Cardiac fibroblast (primary cell): ENCODE data around the gene JUP.
"Not testable (repeated sequence)": the region's sequence is repeated elsewhere in the genome, so short reads cannot be mapped to it uniquely, and the experiment has no call there.

Experiments
- DNase-seq, 2 donors: peaks; one replicate each; pipeline versions ENCODE4 v3.0.0 to v3.0.0-alpha.2; 2010; ENCODE audit warnings: low read depth in 2 of 2
- H3K4me3 ChIP-seq, 2 donors: replicated peaks in 1 of 2; 1 replicate in 1 of 2; 2 replicates in 1 of 2; pipeline ENCODE4 v1.5.1; 2011; ENCODE audit warnings: low read depth in 2 of 2, low read length in 2 of 2, mild to moderate bottlenecking in 2 of 2, moderate library complexity in 1 of 2
- CTCF ChIP-seq: IDR thresholded peaks from one replicate; pipeline ENCODE4 v1.5.1; 2011; ENCODE audit warnings: low read depth, mild to moderate bottlenecking, low read length, inconsistent platforms

Gene JUP

GRCh38 chr17:41786227-41787020 is at the start of gene JUP:
Gene JUP (minus strand): TSS chr17:41786711. CDS start chr17:41771854, 14,857 bp downstream.
- TF ChIP-seq CTCF = no peak
- DNase-seq = peak; percentile 99 to 100

GRCh38 chr17:41835800-41836549 is 49.5 kb upstream of the JUP start, which contains the start of gene NT5C3B:
Gene NT5C3B (minus strand): TSS chr17:41836232. CDS start chr17:41836193, 39 bp downstream.
- no peak for TF ChIP-seq CTCF
- peak in 1 of 2 donors; percentile 46 for DNase-seq
- H3K4me3 ChIP-seq = peak within 1 kb of the TSS; percentile 77 to 79

More at GRCh38 chr17:41786227-41787020, at the start of gene JUP:
- H3K4me3 ChIP-seq = peak within 1 kb of the TSS; percentile 75 to 77

- TF ChIP-seq CTCF = no peak
These were observed 48.8 kb upstream of the JUP start for GRCh38 chr17:41835214-41835799.

GRCh38 chr17:41829961-41830360 is 43.5 kb upstream of the JUP start:
- not testable (repeated sequence) for DNase-seq, H3K4me3 ChIP-seq

More at GRCh38 chr17:41835214-41835799, 48.8 kb upstream of the JUP start:
- peak overlapping the region; percentile 77 to 79 for H3K4me3 ChIP-seq
- no peak for DNase-seq

GRCh38 chr17:41825175-41825845 is 38.8 kb upstream of the JUP start:
- no peak overlapping the region for H3K4me3 ChIP-seq
- DNase-seq = no peak
- TF ChIP-seq CTCF = no peak

GRCh38 chr17:41824086-41824485 is 37.6 kb upstream of the JUP start:
- no peak for TF ChIP-seq CTCF

More at GRCh38 chr17:41824086-41824485, 37.6 kb upstream of the JUP start:
- DNase-seq = no peak
- no peak overlapping the region for H3K4me3 ChIP-seq
